ENCODE measurements around the gene APBB2.
A peak's percentile ranks its signal among the peaks of the same experiment; 100 is the strongest.

Gene APBB2

GRCh38 chr4:40881851-40882250 is 332.5 kb downstream of the APBB2 start:
- no peak for DNase-seq

GRCh38 chr4:40881096-40881495 is 333.2 kb downstream of the APBB2 start:
- DNase-seq = no peak

GRCh38 chr4:40878548-40879055 is 335.7 kb downstream of the APBB2 start:
- DNase-seq = no peak

- DNase-seq = no peak
Observed at GRCh38 chr4:40877081-40877480, 337.3 kb downstream of the APBB2 start.

- no peak for DNase-seq
Observed at GRCh38 chr4:40875507-40876150, 338.7 kb downstream of the APBB2 start.

GRCh38 chr4:40874901-40875300 is 339.4 kb downstream of the APBB2 start:
- no peak for DNase-seq

- DNase-seq = no peak
Observed at GRCh38 chr4:40874331-40874730, 340.0 kb downstream of the APBB2 start.

- DNase-seq = no peak
Observed at GRCh38 chr4:40871695-40872250, 342.6 kb downstream of the APBB2 start.

- DNase-seq = no peak
Observed at GRCh38 chr4:40870150-40870549, 344.2 kb downstream of the APBB2 start.

- DNase-seq = no peak
Observed at GRCh38 chr4:40865696-40866095, 348.6 kb downstream of the APBB2 start.

- no peak for DNase-seq
Observed at GRCh38 chr4:40864531-40864930, 349.8 kb downstream of the APBB2 start.

GRCh38 chr4:40858962-40859361 is 355.4 kb downstream of the APBB2 start:
- DNase-seq = no peak

GRCh38 chr4:40857956-40858355 is 356.4 kb downstream of the APBB2 start:
- no peak for DNase-seq

- DNase-seq = peak; percentile 80
Observed at GRCh38 chr4:40856840-40857362, 357.4 kb downstream of the APBB2 start.

GRCh38 chr4:40856277-40856839 is 358.0 kb downstream of the APBB2 start:
- no peak for DNase-seq

- DNase-seq = no peak
Observed at GRCh38 chr4:40850496-40850895, 363.8 kb downstream of the APBB2 start.

GRCh38 chr4:40848940-40849339 is 365.4 kb downstream of the APBB2 start:
- no peak for DNase-seq

- DNase-seq = no peak
Observed at GRCh38 chr4:40848251-40848650, 366.1 kb downstream of the APBB2 start.

- DNase-seq = no peak
Observed at GRCh38 chr4:40846532-40846931, 367.8 kb downstream of the APBB2 start.

- no peak for DNase-seq
Observed at GRCh38 chr4:40845154-40845835, 369.0 kb downstream of the APBB2 start.

GRCh38 chr4:40844261-40844660 is 370.1 kb downstream of the APBB2 start:
- no peak for DNase-seq

GRCh38 chr4:40843696-40844095 is 370.6 kb downstream of the APBB2 start:
- DNase-seq = peak; percentile 38

GRCh38 chr4:40842725-40843423 is 371.5 kb downstream of the APBB2 start:
- DNase-seq = no peak

All from stimulated activated CD4-positive, alpha-beta T cell treated with anti-CD3 and anti-CD28 coated beads, Interleukin-15, amount 100 ng/mL, for 24 hours (primary cell).